HepG2 (cell line): ENCODE results near the gene TH. TPM values are rescaled to one million over a fixed set of nuclear protein-coding genes. Genes with fewer than 3 reads are reported as not detected.
A peak's percentile ranks its signal among the peaks of the same experiment; 100 is the strongest.

Experiments used
- AGO1 ChIP-seq: fragments of 200-400 bp; formaldehyde crosslinking; IDR thresholded peaks from 2 replicates; pipeline ENCODE4 v1.6.1; 2017; ENCODE audit warnings: mild to moderate bottlenecking, low read depth, low read length, moderate library complexity; ENCODE audit not compliant: poor library complexity, severe bottlenecking
- ARHGAP35 ChIP-seq: sonication (generic); formaldehyde crosslinking; IDR thresholded peaks from 2 replicates; pipeline ENCODE4 v1.9.0; 2022; ENCODE audit warnings: mild to moderate bottlenecking, inconsistent platforms, moderate library complexity, missing genetic modification reagents, borderline replicate concordance
- BCL6 ChIP-seq: IDR thresholded peaks from 2 replicates; pipeline ENCODE4 v1.6.1; 2016; ENCODE audit warnings: missing genetic modification reagents, missing compliant biosample characterization
- KDM5B ChIP-seq: sonication (generic); formaldehyde crosslinking; IDR thresholded peaks from 2 replicates; pipeline ENCODE4 v1.4.0; 2020; ENCODE audit warnings: missing genetic modification reagents, mild to moderate bottlenecking, borderline replicate concordance
- MLX ChIP-seq: IDR thresholded peaks from 2 replicates; pipeline ENCODE4 v1.6.1; 2016
- NBN ChIP-seq: fragments of 450-650 bp; conservative IDR thresholded peaks from 2 replicates; pipeline ENCODE4 v1.6.1; 2017
- NFE2 ChIP-seq: sonication (generic); formaldehyde crosslinking; IDR thresholded peaks from 2 replicates; pipeline ENCODE4 v1.4.0; 2020; ENCODE audit warnings: missing genetic modification reagents
- NPAS2 ChIP-seq: sonication (generic); formaldehyde crosslinking; IDR thresholded peaks from 2 replicates; pipeline ENCODE4 v1.8.0; 2022; ENCODE audit warnings: mild to moderate bottlenecking, missing genetic modification reagents, borderline replicate concordance
- PRMT3 ChIP-seq: sonication (generic); formaldehyde crosslinking; IDR thresholded peaks from 2 replicates; pipeline ENCODE4 v1.8.1; 2022; ENCODE audit warnings: low read depth, mild to moderate bottlenecking, moderate library complexity, missing genetic modification reagents, borderline replicate concordance
- RAD51 ChIP-seq: fragments of 450-650 bp; IDR thresholded peaks from 2 replicates; pipeline ENCODE4 v1.6.1; 2016; ENCODE audit warnings: borderline replicate concordance
- SKI ChIP-seq: fragments of 450-650 bp; IDR thresholded peaks from one replicate; pipeline ENCODE4 v1.6.1; 2018; ENCODE audit warnings: mild to moderate bottlenecking; ENCODE audit not compliant: partially characterized antibody
- SMAD9 ChIP-seq: sonication (generic); formaldehyde crosslinking; IDR thresholded peaks from 2 replicates; pipeline ENCODE4 v1.5.1; 2020; ENCODE audit warnings: mild to moderate bottlenecking, missing genetic modification reagents
- THRA ChIP-seq: sonication (generic); formaldehyde crosslinking; IDR thresholded peaks from 2 replicates; pipeline ENCODE4 v1.4.0; 2020; ENCODE audit warnings: missing genetic modification reagents, borderline replicate concordance
- TP53 ChIP-seq: sonication (generic); formaldehyde crosslinking; conservative IDR thresholded peaks from 2 replicates; pipeline ENCODE4 v1.4.0; 2020; ENCODE audit warnings: missing genetic modification reagents
- ZBTB38 ChIP-seq: sonication (generic); formaldehyde crosslinking; IDR thresholded peaks from 2 replicates; pipeline ENCODE4 v1.5.1; 2020; ENCODE audit warnings: mild to moderate bottlenecking, missing genetic modification reagents
- ZGPAT ChIP-seq: IDR thresholded peaks from 2 replicates; pipeline ENCODE4 v1.6.1; 2016; ENCODE audit warnings: mild to moderate bottlenecking
- ZMYM3 ChIP-seq: sonication (generic); formaldehyde crosslinking; IDR thresholded peaks from 2 replicates; pipeline ENCODE4 v1.5.1; 2020; ENCODE audit warnings: mild to moderate bottlenecking, missing genetic modification reagents
- ZNF432 ChIP-seq: sonication (generic); formaldehyde crosslinking; IDR thresholded peaks from 2 replicates; pipeline ENCODE4 v1.5.0; 2020; ENCODE audit warnings: missing genetic modification reagents, mild to moderate bottlenecking, borderline replicate concordance
- ZNF639 ChIP-seq: conservative IDR thresholded peaks from 2 replicates; pipeline ENCODE4 v1.6.1; 2018; ENCODE audit warnings: missing genetic modification reagents
- ZNF776 ChIP-seq: sonication (generic); formaldehyde crosslinking; IDR thresholded peaks from 2 replicates; pipeline ENCODE4 v1.4.0; 2020; ENCODE audit warnings: mild to moderate bottlenecking, missing genetic modification reagents
- polyA plus RNA-seq, 8 experiments: library from polyadenylated mRNA; depleted of rRNA in 3 of 8; stranded (reverse) in 7 of 8; unstranded in 1 of 8; fragments of >200 nt; fragmentation: Illumina TruSeq in 4 of 8; extraction: Trizol in 4 of 8; gene quantifications; 2 replicates each; pipeline versions ENCODE4 v1.2.1 to v1.2.3, GENCODE V29; 2011 to 2016; ENCODE audit warnings: low read depth in 4 of 8, missing spikeins in 1 of 8, mixed read lengths in 1 of 8; ENCODE audit not compliant: insufficient read depth in 1 of 8
- total RNA-seq, 5 experiments: library from RNA; depleted of rRNA; stranded (reverse); fragments of >200 nt; fragmentation: Illumina TruSeq; extraction: Trizol; gene quantifications; 2 replicates each; pipeline ENCODE4 v1.2.3, GENCODE V29; 2016; ENCODE audit warnings: low read depth in 1 of 5
- TF ChIP-seq, protein P1 (sequence below): sonication (generic); formaldehyde crosslinking; IDR thresholded peaks from 2 replicates; pipeline ENCODE4 v1.5.0; 2020; ENCODE audit warnings: missing genetic modification reagents

Gene TH
- total and polyA plus RNA-seq, 2 of the 13 experiments (the other 11 are each of a cell fraction or from before 2014, with no cell fraction given), result 0.36 TPM; not detected in 1

DNA sequence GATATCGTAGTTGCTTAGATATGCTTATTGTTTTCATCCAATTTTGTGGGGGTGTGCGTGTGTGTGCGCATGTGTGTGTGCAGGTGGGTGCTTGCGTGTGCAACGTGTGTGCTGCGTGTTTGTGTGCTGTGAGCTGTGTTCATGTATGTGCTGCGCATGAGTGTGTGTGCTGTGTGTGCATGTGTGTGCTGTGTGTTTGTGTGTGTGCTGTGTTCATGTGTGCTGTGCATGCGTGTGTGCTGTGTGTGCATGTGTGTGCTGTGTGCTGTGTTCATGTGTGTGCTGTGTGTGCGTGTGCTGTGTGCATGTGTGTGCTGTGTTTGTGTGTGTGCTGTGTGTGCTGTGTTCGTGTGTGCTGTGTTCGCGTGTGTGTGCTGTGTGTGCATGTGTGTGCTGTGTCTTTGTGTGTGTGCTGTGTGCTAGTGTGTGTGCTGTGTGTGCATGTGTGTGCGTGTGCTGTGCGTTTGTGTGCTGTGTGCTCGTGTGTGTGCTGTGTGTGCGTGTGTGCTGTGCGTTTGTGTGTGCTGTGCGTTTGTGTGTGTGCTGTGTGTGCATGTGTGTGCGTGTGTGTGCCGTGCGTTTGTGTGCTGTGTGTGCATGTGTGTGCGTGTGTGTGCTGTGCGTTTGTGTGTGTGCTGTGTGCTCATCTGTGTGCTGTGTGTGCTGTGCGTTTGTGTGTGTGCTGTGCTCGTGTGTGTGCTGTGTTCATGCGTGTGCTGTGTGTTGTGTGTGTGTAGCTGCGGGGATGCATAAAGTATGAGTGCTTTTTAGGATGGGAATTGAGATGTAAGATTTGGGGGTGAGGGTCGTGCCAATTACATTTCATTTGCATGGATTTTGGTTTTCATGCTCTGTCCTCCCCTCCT lies 40.0 kb downstream of the TH start (continued):
- TF ChIP-seq ARHGAP35 (CRISPR knock-in tag) (no peak), ZNF432 (CRISPR knock-in tag) (no peak), SMAD9 (CRISPR knock-in tag) (no peak), KDM5B (CRISPR knock-in tag) (peak; percentile 30; the same call in 1 of the 2 replicates), ZNF639 (CRISPR knock-in tag) (no peak), RAD51 (0 out of 2 replicates have a peak, but pooled peaks have one; percentile 3), AGO1 (no peak), THRA (no peak), TP53 (CRISPR knock-in tag) (no peak), ZBTB38 (CRISPR knock-in tag) (0 out of 2 replicates have a peak, but pooled peaks have one; percentile 6), PRMT3 (CRISPR knock-in tag) (peak; percentile 90), NFE2 (CRISPR knock-in tag) (no peak), SKI (no peak), ZMYM3 (peak; percentile 18; the same call in 1 of the 2 replicates), NPAS2 (no peak), MLX (no peak), NBN (no peak), ZGPAT (CRISPR knock-in tag) (no peak; the same call in 1 of the 2 replicates), BCL6 (CRISPR knock-in tag) (no peak), ZNF776 (CRISPR knock-in tag) (peak; percentile 21)
- TF ChIP-seq, protein P1, sequence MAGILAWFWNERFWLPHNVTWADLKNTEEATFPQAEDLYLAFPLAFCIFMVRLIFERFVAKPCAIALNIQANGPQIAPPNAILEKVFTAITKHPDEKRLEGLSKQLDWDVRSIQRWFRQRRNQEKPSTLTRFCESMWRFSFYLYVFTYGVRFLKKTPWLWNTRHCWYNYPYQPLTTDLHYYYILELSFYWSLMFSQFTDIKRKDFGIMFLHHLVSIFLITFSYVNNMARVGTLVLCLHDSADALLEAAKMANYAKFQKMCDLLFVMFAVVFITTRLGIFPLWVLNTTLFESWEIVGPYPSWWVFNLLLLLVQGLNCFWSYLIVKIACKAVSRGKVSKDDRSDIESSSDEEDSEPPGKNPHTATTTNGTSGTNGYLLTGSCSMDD, result no peak
